ENCODE results near the gene BAIAP2.

Gene BAIAP2

DNA sequence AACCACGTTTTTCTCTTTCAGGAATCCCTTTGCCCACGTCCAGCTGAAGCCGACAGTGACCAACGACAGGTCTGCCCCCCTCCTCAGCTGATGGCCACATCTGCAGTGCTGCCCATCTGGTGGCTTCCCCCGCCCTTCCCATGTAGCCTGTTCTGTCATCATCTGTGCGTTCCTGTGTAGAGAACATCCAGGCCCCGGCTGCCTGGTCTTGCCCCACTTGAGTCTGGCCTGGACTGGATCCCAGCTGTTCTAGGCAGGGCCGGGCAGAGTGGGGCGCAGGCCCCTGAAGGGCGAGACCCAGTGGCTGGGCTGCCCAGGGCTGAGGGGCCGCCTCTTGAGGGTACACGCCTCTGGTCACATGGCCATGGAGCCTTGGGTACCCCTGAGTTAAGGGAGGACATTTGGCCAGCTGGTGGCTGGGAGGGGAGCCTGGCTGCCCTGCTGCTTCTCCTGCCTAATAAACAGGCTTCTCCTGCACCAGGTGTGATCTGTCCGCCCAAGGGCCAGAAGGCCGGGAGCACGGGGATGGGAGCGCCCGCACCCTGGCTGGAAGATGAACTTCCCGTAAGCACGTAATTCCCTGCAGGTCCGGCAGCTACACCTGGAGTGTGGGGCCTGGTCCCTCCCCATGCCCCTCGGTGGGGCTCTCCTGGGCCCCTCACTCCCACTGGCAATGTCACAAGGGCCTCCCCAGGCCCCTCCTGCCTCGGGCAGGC lies 81.0 kb downstream of the BAIAP2 start:
- no peak for DNase-seq

DNA sequence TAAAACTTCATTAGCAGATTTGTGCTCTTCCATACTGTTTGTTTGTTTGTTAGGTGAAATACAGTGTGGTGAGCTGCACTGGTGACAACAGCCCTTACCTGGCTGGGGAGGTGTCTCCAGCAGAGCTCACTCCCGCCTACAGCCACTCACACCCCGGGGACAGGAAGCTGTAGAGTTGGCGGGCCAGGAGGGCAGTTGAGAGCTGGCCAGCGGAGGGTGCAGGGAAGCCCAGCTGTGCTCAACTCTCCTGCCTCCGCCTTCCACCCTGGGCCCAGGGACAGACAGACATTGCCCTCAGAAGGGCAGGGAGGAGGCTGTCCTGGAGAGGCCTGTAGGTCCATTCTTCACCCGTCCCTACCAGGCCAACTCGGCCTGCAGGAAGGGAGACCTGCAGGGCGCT lies 81.8 kb downstream of the BAIAP2 start:
- no peak for DNase-seq

GRCh38 chr17:81117672-81118198 lies 82.8 kb downstream of the BAIAP2 start:
- no peak for DNase-seq

DNA sequence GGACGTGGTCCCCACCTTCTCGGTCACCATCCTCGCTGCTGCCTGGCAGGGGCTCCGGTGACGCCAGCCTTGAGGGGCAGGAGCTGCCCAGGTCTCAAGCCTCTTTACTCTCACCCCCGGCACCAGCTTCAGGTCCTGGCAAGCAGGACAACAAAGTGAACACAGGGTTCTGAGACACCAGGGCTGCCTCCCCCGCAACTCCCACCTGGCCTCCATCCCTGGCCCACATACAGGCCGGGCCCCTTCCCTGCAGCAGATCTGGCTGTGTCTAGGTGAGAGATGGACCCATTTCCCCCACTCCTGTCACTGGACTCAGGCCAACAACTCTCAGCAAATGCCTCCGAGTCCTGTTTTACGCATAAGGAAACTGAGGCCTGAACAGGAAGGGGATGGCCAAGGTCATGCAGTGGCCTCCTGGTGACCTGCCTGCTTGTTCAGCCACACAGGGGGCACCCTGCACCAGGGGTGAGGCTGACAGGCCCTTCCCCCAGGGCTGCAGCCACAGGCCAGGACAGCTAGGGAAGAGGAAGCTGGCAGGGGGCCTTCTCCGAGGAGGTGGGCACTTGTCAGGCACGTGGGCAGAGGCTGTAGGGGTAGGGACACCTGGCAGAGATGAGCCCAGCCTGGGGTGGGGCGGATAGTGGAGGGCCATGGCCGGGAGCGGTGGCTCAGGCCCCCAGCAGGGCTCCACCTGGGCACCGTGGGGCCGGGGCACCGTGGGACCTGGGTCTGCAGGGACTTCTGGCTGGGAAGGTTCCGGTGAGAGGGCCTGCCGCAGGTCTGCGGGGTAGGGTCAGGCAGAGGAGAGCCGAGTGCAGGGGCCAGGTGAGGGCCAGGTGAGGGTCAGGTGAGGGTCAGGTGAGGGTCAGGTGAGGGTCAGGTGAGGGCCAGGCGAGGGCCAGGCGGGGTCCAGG lies 83.6 kb downstream of the BAIAP2 start:
- DNase-seq = no peak

- no peak for DNase-seq
Measured at GRCh38 chr17:81119223-81120148, 84.5 kb downstream of the BAIAP2 start.

DNA sequence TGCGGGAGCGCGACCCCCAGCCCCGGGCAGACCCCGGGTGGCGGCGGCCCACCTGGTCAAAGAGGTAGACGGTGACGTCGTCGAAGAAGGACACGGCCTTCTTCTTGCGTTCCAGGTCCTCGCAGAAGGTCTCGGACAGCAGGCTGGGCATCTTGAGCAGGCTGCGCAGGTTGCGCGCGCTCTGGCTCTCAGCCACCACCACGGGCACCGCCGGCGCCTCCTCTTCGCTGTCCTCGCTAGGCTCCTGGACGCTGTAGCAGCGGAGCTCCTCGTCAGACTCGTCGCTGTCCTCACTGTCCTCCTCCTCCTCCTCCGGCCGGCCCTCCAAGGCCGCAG lies 85.2 kb downstream of the BAIAP2 start:
- no peak for DNase-seq

DNA sequence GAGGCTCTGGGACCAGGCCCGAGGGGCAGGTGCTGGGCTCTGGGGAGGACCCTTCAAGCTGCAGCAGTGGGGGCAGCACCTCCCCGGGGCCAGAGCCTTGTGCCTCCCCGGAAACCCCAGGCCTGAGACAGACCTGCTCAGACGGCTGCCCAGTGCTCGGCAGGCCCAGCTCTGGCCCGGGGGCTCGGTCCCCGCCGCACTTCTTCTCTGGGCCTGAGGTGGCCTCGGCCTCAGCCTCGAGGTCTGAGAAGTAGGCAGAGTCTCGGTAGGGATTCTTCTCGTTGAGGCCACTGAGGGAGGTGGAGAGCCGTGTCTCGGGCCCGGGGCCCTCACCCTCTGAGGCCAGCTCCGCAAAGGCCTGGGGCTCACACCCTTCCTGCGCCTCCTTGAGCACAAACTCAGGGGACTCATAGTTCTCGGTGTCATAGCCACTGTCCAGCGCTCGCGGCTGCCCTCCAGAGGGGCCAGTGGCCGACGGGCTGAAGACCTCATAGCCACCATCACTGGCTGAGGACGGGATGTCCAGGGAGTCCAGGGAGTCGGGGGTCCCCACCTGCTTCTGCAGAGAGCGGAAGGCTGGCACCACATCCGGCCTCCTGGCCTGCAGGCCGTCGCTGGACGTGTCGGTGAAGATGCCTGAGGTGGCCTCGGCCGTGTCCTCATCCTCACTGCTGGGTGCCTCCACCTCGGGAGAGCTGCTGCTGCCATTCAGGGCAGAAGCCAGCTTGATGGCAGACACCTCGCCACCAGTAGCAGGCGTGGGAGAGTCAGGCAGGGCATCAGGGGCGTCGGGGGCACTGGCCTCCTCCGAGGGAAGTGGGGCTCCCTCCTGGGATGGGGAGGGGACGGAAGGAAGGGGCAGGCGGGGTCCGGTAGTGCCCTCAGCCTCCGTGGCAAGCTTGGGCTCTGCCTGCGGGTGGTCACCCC lies 86.0 kb downstream of the BAIAP2 start:
- no peak for DNase-seq

- DNase-seq = no peak
Measured at GRCh38 chr17:81121841-81122733, 87.1 kb downstream of the BAIAP2 start.

GRCh38 chr17:81123052-81124048 lies 88.4 kb downstream of the BAIAP2 start:
- DNase-seq = no peak

DNA sequence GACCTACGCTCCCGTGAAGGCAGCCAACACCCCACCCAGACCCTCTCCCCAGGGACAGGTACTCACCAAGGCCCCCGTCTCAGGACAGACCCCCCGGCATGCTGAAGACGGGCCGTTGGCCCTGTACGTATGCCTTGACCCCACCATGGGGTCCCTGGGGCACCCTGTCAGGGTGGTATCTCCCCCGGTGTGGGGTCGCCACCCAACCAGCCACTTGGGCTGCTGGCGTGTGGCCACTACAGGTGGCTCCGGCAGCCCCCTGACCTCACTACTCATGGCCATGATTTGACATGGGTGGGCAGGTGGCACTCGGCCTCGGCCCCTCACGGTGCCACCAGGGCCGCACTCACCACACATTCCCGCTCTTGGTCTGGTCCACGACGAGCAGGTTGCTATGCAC lies 89.4 kb downstream of the BAIAP2 start:
- no peak for DNase-seq

- no peak for DNase-seq
Measured at GRCh38 chr17:81125573-81126081, 90.7 kb downstream of the BAIAP2 start.

GRCh38 chr17:81126281-81127132 lies 91.6 kb downstream of the BAIAP2 start:
- DNase-seq = no peak

DNA sequence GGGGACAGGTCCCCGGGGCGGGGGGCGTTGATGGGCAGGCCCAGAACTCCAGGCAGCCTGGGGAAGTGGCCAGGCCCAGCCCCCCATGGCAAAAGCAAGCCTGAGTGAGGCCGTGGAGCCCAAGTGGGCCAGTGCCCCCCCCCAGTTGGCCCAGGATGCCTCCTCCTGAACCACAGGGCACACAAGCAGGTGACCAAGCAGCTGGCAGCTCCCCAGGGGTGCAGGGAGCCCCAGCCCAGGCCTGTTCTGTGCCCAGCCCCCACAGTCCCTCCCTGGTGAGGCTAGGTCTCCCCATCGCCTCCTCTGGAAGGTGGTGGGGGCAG lies 92.1 kb downstream of the BAIAP2 start:
- no peak for DNase-seq

DNA sequence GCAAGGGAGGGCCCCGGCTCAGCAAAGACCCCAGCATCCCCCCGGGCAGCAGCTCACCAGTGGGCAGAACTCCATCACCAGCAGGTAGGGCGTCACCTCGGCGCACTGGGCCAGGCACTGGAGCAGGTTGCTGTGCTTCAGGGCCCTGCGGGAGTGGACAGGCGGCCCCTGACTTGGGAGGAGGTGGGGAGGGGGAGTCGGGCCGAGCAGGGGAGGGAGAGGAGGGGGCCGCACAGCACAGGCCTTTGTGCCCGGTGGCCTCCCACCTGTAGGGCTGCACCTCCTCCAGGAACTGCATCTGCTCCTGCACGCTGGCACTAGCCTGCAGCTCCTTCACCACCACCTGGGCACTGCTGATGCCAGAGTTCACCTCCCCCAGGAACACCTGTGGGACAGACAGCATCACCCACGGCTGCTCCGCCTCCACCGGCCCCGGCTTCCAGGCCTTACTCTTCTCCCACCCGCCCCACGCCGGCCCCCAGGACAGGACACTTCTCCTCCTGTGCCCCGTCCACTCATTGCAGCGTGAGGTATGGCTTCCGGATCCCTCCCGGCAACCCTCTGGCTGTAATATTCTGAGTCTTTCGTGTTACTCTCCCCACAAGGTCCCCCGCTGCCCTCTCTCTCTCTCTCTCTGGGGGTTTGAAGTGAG lies 92.7 kb downstream of the BAIAP2 start:
- no peak for DNase-seq

DNA sequence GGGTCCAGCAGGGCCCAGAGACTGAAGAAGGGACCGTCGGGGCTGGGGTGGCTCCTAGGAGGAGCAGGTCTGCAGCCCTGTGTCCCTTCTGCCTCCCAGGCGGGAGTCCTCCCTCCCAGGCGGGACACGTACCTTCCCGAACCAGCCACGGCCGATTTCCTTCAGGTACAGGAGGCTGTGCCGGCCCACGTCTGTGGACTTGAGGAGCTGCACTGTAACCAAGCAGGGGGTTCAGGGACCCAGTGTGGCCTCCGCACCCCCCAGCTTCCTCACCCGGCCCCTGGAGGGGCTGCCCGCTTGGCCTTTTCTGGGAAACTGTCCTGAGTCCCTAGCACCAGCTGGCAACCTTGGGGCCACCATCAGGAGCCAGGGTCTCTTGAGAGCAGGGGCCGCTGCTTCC lies 93.4 kb downstream of the BAIAP2 start:
- no peak for DNase-seq

GRCh38 chr17:81128774-81129173 lies 93.8 kb downstream of the BAIAP2 start:
- no peak for DNase-seq

GRCh38 chr17:81129289-81129688 lies 94.3 kb downstream of the BAIAP2 start:
- DNase-seq = no peak

Data from NCI-H524 treated with DMSO at 0.1 percent for 48 hours (cell line).